Endothelial cell of umbilical vein (primary cell): ENCODE measurements around the gene RAMAC. TPM values are rescaled to one million over a fixed set of nuclear protein-coding genes. Genes with fewer than 3 reads are reported as not detected.

Source experiments
- BruUV-seq: library from RNA; stranded (reverse); fragments of 400-500 nt; replicated peaks from 2 replicates; lab custom pipeline; 2021; lab: Mats Ljungman, UMichigan
- CTCF ChIA-PET: fragments of 300-600, 350-600 bp; sonication (Branson Sonifier 250); formaldehyde crosslinking; loops from one replicate; lab custom pipeline; 2021; ENCODE audit warnings: antibody characterized with exemption, inconsistent platforms; lab: Charles Lee
- POLR2A ChIA-PET: fragments of 300-600, 350-600 bp; sonication (Branson Sonifier 250); formaldehyde crosslinking; loops from one replicate; lab custom pipeline; 2021; ENCODE audit warnings: antibody characterized with exemption, inconsistent platforms; lab: Charles Lee
- DNase-seq: peaks from one replicate; pipeline ENCODE4 v3.0.0-alpha.2; 2011; ENCODE audit warnings: low read depth, low spot score
- FAIRE-seq: peaks from 2 replicates; lab custom pipeline; 2011; peaks lifted over from hg19 to GRCh38; lab: Jason Lieb, UNC
- H2AFZ ChIP-seq: 2 replicates; pipeline ENCODE4 v1.6.0; 2012; ENCODE audit warnings: low read depth, low read length, control low read depth, inconsistent platforms
- H3K27ac ChIP-seq: 2 replicates; pipeline ENCODE4 v1.5.1; 2011; ENCODE audit warnings: low read depth, mild to moderate bottlenecking, control low read depth, low read length, moderate library complexity; ENCODE audit not compliant: insufficient read depth
- H3K27me3 ChIP-seq, 2 experiments: 2 replicates each; pipeline versions ENCODE4 v1.6.0 to v1.6.1; 2011; ENCODE audit warnings: low read length in 2 of 2, mixed read lengths in 1 of 2; ENCODE audit not compliant: control insufficient read depth in 2 of 2, insufficient read depth in 2 of 2
- H3K36me3 ChIP-seq, 2 experiments: 2 replicates in 1 of 2; 3 replicates in 1 of 2; pipeline ENCODE4 v1.5.1; 2011; ENCODE audit warnings: low read length in 2 of 2, mild to moderate bottlenecking in 1 of 2, moderate library complexity in 1 of 2; ENCODE audit not compliant: control insufficient read depth in 2 of 2, insufficient read depth in 2 of 2; ENCODE audit errors: extremely low read depth in 1 of 2
- H3K4me1 ChIP-seq: 3 replicates; pipeline ENCODE4 v1.5.1; 2011; ENCODE audit warnings: mild to moderate bottlenecking, low read length; ENCODE audit not compliant: control insufficient read depth, insufficient read depth; ENCODE audit errors: extremely low read depth
- H3K4me2 ChIP-seq: 2 replicates; pipeline ENCODE4 v1.6.1; 2011; ENCODE audit warnings: low read length, control low read depth, mixed read lengths; ENCODE audit not compliant: insufficient read depth
- H3K4me3 ChIP-seq, 3 experiments: fragments of 200-600 bp in 1 of 3; sonication (generic), shearing (Covaris generic) in 1 of 3; replicated peaks in 1 of 3; 2 replicates each; pipeline ENCODE4 v1.5.1; 2011 to 2016; ENCODE audit warnings: control low read depth in 3 of 3, low read length in 3 of 3, mild to moderate bottlenecking in 2 of 3, inconsistent platforms in 1 of 3, low read depth in 1 of 3, moderate library complexity in 1 of 3; ENCODE audit not compliant: insufficient read depth in 1 of 3
- H3K79me2 ChIP-seq: 2 replicates; pipeline ENCODE4 v1.6.0; 2012; ENCODE audit warnings: low read length, inconsistent platforms; ENCODE audit not compliant: control insufficient read depth, insufficient read depth
- H3K9ac ChIP-seq: replicated peaks from 2 replicates; pipeline ENCODE3; 2011; ENCODE audit warnings: low read length, control low read depth; ENCODE audit not compliant: insufficient read depth; ENCODE audit errors: extremely low read depth
- H3K9me1 ChIP-seq: replicated peaks from 3 replicates; pipeline ENCODE4 v1.6.0; 2011; ENCODE audit warnings: mild to moderate bottlenecking, low read length; ENCODE audit not compliant: control insufficient read depth, insufficient read depth; ENCODE audit errors: extremely low read depth
- H3K9me3 ChIP-seq: replicated peaks from 2 replicates; pipeline ENCODE4 v1.5.1; 2012; ENCODE audit warnings: low read length, inconsistent platforms; ENCODE audit not compliant: control insufficient read depth, insufficient read depth
- H4K20me1 ChIP-seq: replicated peaks from 2 replicates; pipeline ENCODE3; 2011; ENCODE audit warnings: mild to moderate bottlenecking, low read length; ENCODE audit not compliant: control insufficient read depth, insufficient read depth; ENCODE audit errors: extremely low read depth
- EZH2 ChIP-seq: IDR thresholded peaks from 2 replicates; pipeline ENCODE4 v1.6.1; 2012; ENCODE audit warnings: borderline replicate concordance, low read depth, mild to moderate bottlenecking, moderate library complexity, low read length, inconsistent platforms; ENCODE audit not compliant: severe bottlenecking
- FOS ChIP-seq: IDR thresholded peaks from 2 replicates; pipeline ENCODE4 v1.6.1; 2011; ENCODE audit warnings: mild to moderate bottlenecking, low read length, moderate library complexity, borderline replicate concordance; ENCODE audit not compliant: insufficient read depth
- JUN ChIP-seq: IDR thresholded peaks from 2 replicates; pipeline ENCODE4 v1.6.1; 2011; ENCODE audit warnings: borderline replicate concordance, low read depth; ENCODE audit not compliant: insufficient read length, insufficient read depth
- MAX ChIP-seq: IDR thresholded peaks from 2 replicates; pipeline ENCODE4 v1.6.1; 2011; ENCODE audit not compliant: insufficient read depth, insufficient read length
- MYC ChIP-seq: IDR thresholded peaks from one replicate; pipeline ENCODE4 v1.6.1; 2011; ENCODE audit warnings: mild to moderate bottlenecking, low read depth, low read length
- POLR2A ChIP-seq: IDR thresholded peaks from 2 replicates; pipeline ENCODE4 v1.6.1; 2012; ENCODE audit warnings: low read depth, mild to moderate bottlenecking, control low read depth, low read length
- POLR2AphosphoS5 ChIP-seq: IDR thresholded peaks from 2 replicates; pipeline ENCODE4 v1.6.1; 2012; ENCODE audit warnings: low read depth, mild to moderate bottlenecking, control low read depth, low read length, moderate library complexity; ENCODE audit not compliant: insufficient read depth
- dilution Hi-C: fragments of 300-500 bp; cut with MboI; formaldehyde crosslinking; loops from one replicate; pipeline ENCODE4 v1.15.0; 2019; ENCODE audit warnings: low sequenced_read_pairs; ENCODE audit not compliant: extremely low pct_ligation_motif_present
- intact Hi-C: fragments of 100-400 bp; cut with micrococcal nuclease; formaldehyde crosslinking; loops from one replicate; pipeline ENCODE4 v1.10.0; 2022
- polyA plus RNA-seq, 4 experiments: library from polyadenylated mRNA; depleted of rRNA in 3 of 4; stranded (reverse) in 3 of 4; unstranded in 1 of 4; fragments of >200 nt; gene quantifications; 2 replicates each; pipeline versions ENCODE4 v1.2.1 to v1.2.3, GENCODE V29; 2011 to 2012; ENCODE audit warnings: missing spikeins in 1 of 4
- total RNA-seq: library from RNA; stranded (reverse); gene quantifications from 2 replicates; pipeline ENCODE4 v1.2.3, GENCODE V29; 2021
- TF ChIP-seq, protein P1 (sequence below), 2 donors: IDR thresholded peaks; 1 replicate in 1 of 2; 2 replicates in 1 of 2; pipeline ENCODE4 v1.5.1; 2011; ENCODE audit warnings: low read length in 2 of 2, mild to moderate bottlenecking in 2 of 2, moderate library complexity in 2 of 2, control low read depth in 1 of 2, inconsistent platforms in 1 of 2, low read depth in 1 of 2; ENCODE audit not compliant: insufficient read depth in 1 of 2; ENCODE audit errors: extremely low read depth in 1 of 2

Gene RAMAC
- total and polyA plus RNA-seq, 2 donors (not counting 3 experiments of a cell fraction or from before 2014, with no cell fraction given), result 12.5 to 14.1 TPM

GRCh38 chr15:82944056-82944455 is 42.0 kb upstream of the RAMAC start:
- no TSS peak for BruUV-seq
- Histone ChIP-seq H4K20me1 (no peaks in the 10 kb centered on the region), H3K4me3 (no peak overlapping the region), H3K9me1 (no peaks in the 10 kb centered on the region), H3K27ac (no peak overlapping the region), H3K79me2 (no peaks in the 10 kb centered on the region), H3K9ac (no peak overlapping the region), H3K36me3 (no peaks in the 10 kb centered on the region), H3K4me1 (no peaks in the 10 kb centered on the region), H3K4me2 (no peak overlapping the region), H3K9me3 (no peaks in the 10 kb centered on the region), H3K27me3 (peaks cover 0 to 2% of the 10 kb centered on the region in 2 experiments), H2AFZ (no peak overlapping the region)
- FAIRE-seq, result no peak
- intact Hi-C loops, result no loop called here
- no peak for TF ChIP-seq MYC
- TF ChIP-seq FOS, result no peak
- no peak for TF ChIP-seq EZH2
- no peak for TF ChIP-seq POLR2A
- TF ChIP-seq JUN, result no peak
- no peak for TF ChIP-seq MAX
- no peak for TF ChIP-seq POLR2AphosphoS5
- TF ChIP-seq, protein P1, sequence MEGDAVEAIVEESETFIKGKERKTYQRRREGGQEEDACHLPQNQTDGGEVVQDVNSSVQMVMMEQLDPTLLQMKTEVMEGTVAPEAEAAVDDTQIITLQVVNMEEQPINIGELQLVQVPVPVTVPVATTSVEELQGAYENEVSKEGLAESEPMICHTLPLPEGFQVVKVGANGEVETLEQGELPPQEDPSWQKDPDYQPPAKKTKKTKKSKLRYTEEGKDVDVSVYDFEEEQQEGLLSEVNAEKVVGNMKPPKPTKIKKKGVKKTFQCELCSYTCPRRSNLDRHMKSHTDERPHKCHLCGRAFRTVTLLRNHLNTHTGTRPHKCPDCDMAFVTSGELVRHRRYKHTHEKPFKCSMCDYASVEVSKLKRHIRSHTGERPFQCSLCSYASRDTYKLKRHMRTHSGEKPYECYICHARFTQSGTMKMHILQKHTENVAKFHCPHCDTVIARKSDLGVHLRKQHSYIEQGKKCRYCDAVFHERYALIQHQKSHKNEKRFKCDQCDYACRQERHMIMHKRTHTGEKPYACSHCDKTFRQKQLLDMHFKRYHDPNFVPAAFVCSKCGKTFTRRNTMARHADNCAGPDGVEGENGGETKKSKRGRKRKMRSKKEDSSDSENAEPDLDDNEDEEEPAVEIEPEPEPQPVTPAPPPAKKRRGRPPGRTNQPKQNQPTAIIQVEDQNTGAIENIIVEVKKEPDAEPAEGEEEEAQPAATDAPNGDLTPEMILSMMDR (IDR thresholded peaks at IDR 0.05; ENCODE audit: extremely low read depth in 1 of 2, insufficient read depth in 1 of 2, low read depth in 1 of 2, low read length in 2 of 2), result no peak
- POLR2A ChIA-PET, result no interaction called here
- DNase-seq, result no peak
- dilution Hi-C loops, result no loop called here
- CTCF ChIA-PET, result no interaction called here
